ENCODE data around the gene HELLS. TPM values are rescaled to one million over a fixed set of nuclear protein-coding genes. Genes with fewer than 3 reads are reported as not detected.

Gene HELLS
- total RNA-seq, 1 donor from 2014 or later: 102 TPM

GRCh38 chr10:94640562-94640961 is 95.0 kb downstream of the HELLS start:
- H3K9me3 Mint-ChIP-seq: peaks cover 12% of the 10 kb centered on the region
- no peak for DNase-seq (ENCODE audit: extremely low spot score, unreplicated experiment)
- H3K4me3 Mint-ChIP-seq: no peak overlapping the region
- H3K4me1 Mint-ChIP-seq (ENCODE audit: unreplicated experiment): no peaks in the 10 kb centered on the region
- H3K27me3 Mint-ChIP-seq: no peaks in the 10 kb centered on the region
- no peaks in the 10 kb centered on the region for H3K36me3 Mint-ChIP-seq
- TF ChIP-seq CTCF (conservative IDR thresholded peaks at IDR 0.05): no peak
- no peak overlapping the region for H3K27ac Mint-ChIP-seq

GRCh38 chr10:94641480-94641879 is 95.9 kb downstream of the HELLS start:
- Mint-ChIP-seq H3K4me1 (ENCODE audit: unreplicated experiment) (no peaks in the 10 kb centered on the region), H3K27me3 (no peaks in the 10 kb centered on the region), H3K27ac (no peak overlapping the region), H3K36me3 (no peaks in the 10 kb centered on the region), H3K9me3 (peaks cover 12% of the 10 kb centered on the region), H3K4me3 (no peak overlapping the region)
- no peak for DNase-seq (ENCODE audit: extremely low spot score, unreplicated experiment)
- no peak for TF ChIP-seq CTCF (conservative IDR thresholded peaks at IDR 0.05)

GRCh38 chr10:94644352-94644751 is 98.8 kb downstream of the HELLS start:
- no peaks in the 10 kb centered on the region for H3K36me3 Mint-ChIP-seq
- H3K4me1 Mint-ChIP-seq (ENCODE audit: unreplicated experiment): no peaks in the 10 kb centered on the region
- no peak overlapping the region for H3K27ac Mint-ChIP-seq
- no peak overlapping the region for H3K4me3 Mint-ChIP-seq
- DNase-seq (ENCODE audit: extremely low spot score, unreplicated experiment): no peak
- no peaks in the 10 kb centered on the region for H3K9me3 Mint-ChIP-seq
- TF ChIP-seq CTCF (conservative IDR thresholded peaks at IDR 0.05): no peak
- H3K27me3 Mint-ChIP-seq: no peaks in the 10 kb centered on the region

GRCh38 chr10:94645285-94645684 is 99.7 kb downstream of the HELLS start:
- Mint-ChIP-seq H3K4me1 (ENCODE audit: unreplicated experiment) (no peaks in the 10 kb centered on the region), H3K27ac (no peak overlapping the region), H3K36me3 (no peaks in the 10 kb centered on the region), H3K27me3 (no peaks in the 10 kb centered on the region), H3K9me3 (no peaks in the 10 kb centered on the region), H3K4me3 (no peak overlapping the region)
- no peak for DNase-seq (ENCODE audit: extremely low spot score, unreplicated experiment)
- TF ChIP-seq CTCF (conservative IDR thresholded peaks at IDR 0.05): no peak

Other genes starting within 250 kb of the HELLS start
- 17.2 and 21.1 TPM in 2 replicates for gene NOC3L, start 182.8 kb upstream of the HELLS start, total RNA-seq (ENCODE audit: low replicate concordance)
- gene TBC1D12, start 143.2 kb upstream of the HELLS start, total RNA-seq (ENCODE audit: low replicate concordance): 9.0 and 9.7 TPM in 2 replicates
- gene CYP2C18, start 137.9 kb downstream of the HELLS start, total RNA-seq (ENCODE audit: low replicate concordance): 1.8 and 2.0 TPM in 2 replicates
- 3.7 and 6.8 TPM in 2 replicates for gene CYP2C19, start 216.9 kb downstream of the HELLS start, total RNA-seq (ENCODE audit: low replicate concordance)